GM19240 (cell line): ENCODE data around the gene NAA38.

Experiments
- DNase-seq: peaks from one replicate; pipeline ENCODE4 v3.0.0; 2011; ENCODE audit warnings: low spot score; ENCODE audit not compliant: insufficient read length

Gene NAA38

GRCh38 chr17:7852919-7853690 is 4.3 kb downstream of the NAA38 start:
- no peak for DNase-seq

- DNase-seq: no peak
Observed at GRCh38 chr17:7852262-7852670, 5.1 kb downstream of the NAA38 start.

DNA sequence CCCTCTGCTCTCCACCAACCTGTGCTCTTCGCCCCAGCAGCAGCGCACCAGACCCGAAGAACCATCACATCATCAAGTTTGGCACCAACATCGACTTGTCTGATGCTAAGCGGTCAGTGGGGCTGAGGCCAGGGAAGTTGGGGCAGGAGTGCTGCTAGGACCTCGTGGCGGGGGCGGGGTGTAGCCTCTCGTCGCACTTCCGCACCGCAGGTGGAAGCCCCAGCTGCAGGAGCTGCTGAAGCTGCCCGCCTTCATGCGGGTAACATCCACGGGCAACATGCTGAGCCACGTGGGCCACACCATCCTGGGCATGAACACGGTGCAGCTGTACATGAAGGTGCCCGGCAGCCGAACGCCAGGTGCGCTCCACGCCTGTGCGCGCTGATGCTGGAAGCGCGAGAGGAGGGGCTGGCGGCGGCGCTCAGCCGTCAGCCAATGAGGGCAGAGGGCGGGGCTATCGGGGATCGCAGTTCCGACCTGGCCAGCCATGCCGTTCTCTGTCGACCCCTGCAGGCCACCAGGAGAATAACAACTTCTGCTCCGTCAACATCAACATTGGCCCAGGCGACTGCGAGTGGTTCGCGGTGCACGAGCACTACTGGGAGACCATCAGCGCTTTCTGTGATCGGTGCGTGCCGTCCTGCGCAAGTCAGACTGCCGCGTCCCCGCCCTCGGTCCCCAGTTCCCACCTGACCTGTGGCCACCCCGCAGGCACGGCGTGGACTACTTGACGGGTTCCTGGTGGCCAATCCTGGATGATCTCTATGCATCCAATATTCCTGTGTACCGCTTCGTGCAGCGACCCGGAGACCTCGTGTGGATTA is 5.7 kb downstream of the NAA38 start:
- peak; percentile 92 for DNase-seq

DNA sequence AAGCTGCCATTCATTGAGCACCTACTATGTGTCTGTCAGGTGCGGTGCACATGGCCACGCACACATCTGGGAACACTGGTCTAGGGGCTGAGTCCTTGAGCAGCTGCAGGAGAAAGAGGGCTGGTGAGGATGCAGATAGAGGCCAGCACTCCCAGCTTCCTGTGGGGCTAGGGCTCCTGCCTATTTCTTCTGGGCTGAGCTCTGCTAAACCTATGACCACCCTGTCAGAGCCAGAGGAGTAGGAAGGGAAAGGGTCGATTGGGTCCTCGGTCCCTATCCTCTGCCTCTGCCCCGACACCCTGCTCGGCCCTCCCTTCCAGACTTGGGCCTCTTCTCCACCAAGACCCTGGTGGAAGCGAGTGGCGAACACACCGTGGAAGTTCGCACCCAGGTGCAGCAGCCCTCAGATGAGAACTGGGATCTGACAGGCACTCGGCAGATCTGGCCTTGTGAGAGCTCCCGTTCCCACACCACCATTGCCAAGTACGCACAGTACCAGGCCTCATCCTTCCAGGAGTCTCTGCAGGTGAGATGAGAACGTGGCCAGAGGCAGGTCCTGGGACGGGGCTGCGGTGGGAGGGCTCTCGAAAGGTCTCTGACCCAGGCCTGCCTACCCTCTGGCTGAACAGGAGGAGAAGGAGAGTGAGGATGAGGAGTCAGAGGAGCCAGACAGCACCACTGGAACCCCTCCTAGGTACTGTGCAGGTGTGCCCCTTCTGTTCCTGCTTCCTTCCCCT is 6.5 kb downstream of the NAA38 start:
- DNase-seq: no peak

DNA sequence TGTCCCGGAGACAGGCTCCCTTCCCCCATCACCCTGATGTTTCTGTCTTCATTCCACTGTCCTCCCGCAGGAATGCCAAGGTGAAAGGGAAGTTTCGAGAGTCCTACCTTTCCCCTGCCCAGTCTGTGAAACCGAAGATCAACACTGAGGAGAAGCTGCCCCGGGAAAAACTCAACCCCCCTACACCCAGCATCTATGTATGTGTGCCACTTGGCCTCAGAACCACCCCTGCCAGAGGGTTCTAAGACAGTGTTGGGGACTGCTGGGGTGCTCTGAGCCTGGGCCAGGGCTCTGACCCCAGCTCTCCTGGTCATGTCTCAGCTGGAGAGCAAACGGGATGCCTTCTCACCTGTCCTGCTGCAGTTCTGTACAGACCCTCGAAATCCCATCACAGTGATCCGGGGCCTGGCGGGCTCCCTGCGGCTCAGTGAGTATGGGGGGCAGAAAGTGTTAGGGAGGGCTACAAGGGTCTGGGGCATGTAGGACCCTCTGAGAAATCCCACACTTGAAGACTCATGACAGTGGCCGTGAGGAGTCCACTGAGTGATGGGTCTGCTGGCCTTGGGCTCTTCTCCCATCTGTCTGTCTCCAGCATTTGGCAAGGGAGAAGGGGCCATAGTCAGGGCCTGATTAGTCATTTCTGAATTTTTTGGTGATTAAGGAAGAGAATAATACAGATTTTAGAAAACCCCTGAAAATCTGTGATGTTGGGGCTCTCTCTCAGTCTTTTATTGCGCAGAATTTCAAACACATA is 7.4 kb downstream of the NAA38 start:
- no peak for DNase-seq

- DNase-seq: no peak
Observed at GRCh38 chr17:7849130-7849750, 8.1 kb downstream of the NAA38 start.

DNA sequence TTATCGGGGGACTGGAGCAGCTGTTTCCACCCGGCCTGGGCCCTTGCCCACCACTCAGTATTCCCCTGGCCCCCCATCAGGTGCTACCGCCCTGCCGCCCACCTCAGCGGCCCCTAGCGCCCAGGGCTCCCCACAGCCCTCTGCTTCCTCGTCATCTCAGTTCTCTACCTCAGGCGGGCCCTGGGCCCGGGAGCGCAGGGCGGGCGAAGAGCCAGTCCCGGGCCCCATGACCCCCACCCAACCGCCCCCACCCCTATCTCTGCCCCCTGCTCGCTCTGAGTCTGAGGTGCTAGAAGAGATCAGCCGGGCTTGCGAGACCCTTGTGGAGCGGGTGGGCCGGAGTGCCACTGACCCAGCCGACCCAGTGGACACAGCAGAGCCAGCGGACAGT is 8.6 kb downstream of the NAA38 start:
- no peak for DNase-seq

DNA sequence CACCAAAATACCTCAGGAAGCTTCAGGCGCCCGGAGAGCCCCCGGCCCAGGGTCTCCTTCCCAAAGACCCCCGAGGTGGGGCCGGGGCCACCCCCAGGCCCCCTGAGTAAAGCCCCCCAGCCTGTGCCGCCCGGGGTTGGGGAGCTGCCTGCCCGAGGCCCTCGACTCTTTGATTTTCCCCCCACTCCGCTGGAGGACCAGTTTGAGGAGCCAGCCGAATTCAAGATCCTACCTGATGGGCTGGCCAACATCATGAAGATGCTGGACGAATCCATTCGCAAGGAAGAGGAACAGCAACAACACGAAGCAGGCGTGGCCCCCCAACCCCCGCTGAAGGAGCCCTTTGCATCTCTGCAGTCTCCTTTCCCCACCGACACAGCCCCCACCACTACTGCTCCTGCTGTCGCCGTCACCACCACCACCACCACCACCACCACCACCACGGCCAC is 9.2 kb downstream of the NAA38 start:
- no peak for DNase-seq

- DNase-seq: no peak
Observed at GRCh38 chr17:7846765-7847661, 10.3 kb downstream of the NAA38 start.

- DNase-seq: no peak
Observed at GRCh38 chr17:7846063-7846735, 11.2 kb downstream of the NAA38 start.

- no peak for DNase-seq
Observed at GRCh38 chr17:7845359-7846062, 11.8 kb downstream of the NAA38 start.

DNA sequence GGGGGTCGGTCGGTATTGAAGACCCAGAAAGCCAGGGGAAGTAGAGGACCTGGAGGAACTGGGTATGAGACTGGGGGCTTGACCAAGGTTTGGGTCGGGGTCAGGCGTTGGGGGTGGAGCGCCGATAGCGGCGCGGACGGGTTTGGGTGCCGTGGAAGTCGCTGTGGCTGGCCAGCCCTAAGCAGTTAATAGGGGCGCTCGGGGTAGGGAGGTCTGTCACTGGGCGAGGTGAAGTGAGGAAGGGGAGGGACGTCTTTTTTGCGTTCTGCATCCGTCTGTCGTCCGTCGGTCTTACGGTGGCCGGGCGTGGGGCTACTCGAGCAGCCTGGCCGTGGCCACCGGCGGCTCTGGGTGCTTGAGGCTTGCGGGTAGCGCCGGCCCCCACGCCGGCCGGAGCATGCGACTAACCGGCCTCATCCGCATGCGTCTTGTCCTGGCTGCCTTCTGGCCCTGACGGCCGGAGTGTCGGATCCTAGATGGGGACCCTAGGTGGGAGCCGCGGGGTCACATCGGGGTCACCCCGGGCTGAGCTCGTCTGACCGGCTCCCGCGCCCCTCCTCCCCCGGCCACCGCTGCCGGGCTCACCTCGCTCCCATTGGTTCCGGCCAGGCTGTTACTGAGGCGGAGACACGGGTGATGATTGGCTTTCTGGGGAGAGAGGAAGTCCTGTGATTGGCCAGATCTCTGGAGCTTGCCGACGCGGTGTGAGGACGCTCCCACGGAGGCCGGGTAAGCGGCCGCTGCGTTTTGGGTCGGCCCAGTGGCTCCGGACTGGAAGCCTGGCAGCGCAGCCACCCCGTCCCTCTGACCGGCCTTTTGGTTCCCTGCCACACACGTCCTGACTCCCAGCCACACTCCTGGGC is 12.8 kb downstream of the NAA38 start:
- DNase-seq: peak; percentile 96

DNA sequence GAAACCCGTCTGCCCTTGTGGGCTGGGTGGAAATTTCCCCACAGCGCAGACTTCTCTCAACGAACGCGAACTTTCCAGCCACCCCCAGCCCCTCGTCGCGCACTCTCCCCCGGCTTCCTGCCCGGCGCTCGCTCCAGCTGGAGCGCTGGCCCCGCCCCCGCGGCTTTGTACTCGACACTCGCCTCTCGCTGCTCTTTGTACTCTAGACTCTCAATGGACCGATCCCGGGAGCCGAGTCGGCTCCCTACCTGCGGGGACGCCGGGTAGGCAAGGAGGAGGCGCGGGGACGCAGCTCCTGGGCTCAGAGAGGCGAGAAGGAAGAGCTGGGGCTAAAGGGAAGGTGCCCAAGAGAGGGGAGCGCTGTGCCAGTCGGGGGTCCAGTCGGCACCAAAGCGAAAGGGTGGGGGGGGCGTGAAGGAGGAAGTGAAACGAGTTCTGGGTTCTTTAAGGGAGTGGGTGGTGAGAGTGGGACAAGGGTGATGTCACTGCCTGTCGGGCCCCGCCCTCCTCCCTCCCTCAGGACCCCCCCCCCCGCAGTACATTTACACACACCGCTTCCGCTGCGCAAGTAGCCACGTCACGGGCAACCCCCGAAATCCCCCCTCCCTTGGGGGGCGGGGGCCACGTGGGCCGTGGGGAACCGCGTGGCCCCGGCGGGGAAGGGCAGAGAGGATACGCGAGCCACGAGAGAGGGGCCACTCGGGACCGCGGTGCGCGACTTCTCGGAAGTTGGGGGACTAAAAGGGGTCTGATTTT is 13.6 kb downstream of the NAA38 start:
- DNase-seq: peak; percentile 83

- DNase-seq: no peak
Observed at GRCh38 chr17:7843257-7843535, 14.2 kb downstream of the NAA38 start.

DNA sequence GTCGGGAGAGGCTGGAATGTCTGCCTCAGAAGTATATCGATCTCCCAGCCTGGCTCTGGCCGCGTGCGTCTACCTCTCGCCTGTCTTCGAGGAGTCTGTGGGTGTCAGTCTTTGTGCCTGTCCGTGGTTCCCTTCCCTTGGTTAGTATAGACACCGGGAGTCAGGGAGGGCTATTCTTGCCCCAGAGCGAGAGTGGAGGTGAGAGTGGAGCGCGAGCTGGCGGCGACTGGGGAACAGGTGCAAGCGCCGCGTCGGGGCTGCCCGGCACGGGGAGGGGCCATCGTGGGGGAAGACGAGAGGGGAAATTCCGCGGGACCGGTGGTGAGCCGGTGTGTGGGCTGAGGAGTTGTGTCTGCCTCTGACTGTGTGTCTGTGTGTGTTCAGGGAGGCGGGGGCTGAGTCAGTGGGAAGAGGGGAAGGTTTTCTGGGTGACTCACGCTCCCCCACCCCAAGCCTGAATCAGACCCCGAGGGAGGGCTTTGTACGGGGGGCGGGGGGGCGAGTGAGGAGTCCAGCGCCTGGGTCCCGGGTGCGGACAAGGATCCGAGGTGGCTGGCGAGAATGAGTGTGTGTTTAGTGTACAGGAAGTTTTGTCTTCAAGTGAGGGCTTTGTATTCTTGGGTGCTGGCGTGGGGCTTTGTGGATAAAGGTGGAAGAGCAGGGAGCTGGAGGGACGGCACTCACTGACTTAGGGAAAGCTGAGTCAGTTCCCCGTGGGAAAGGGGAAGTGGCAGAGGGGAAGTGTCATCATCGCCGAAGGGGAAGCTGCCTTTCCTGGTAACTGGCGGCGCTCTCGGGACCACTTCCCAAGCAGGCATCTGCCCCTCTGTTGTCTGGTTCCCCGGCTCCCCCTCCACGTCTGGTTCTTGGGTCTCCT is 14.7 kb downstream of the NAA38 start:
- no peak for DNase-seq

DNA sequence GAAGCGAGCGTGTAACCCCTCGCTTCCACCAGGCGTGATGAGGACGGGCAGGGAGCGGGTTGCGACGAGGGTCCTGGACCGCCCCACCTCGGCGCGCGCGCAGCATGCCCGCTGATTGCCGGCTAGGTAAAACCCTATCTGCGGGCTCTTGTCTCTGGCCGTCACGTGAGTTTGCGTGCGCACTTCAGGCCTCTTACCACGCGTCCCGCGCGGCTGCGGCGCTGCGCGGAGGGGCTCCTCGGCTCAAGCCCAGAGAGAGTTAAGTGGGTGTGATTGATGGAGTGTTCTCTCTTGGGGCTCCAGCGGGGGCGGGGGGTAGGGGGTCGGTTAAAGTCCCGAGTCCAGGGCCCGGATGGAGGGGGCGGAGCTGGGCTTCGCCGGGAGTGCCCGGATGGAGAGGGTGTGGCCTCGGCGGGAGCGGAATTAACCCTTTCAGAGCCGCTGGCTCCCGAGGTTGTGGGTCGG is 15.4 kb downstream of the NAA38 start:
- DNase-seq: no peak
